GM21786 (cell line): ENCODE data around the gene ARHGEF4.

ENCODE experiments used
- ATAC-seq: cut with Tn5 transposase; IDR thresholded peaks from one replicate; pipeline ENCODE4 v1.9.1; 2021; ENCODE audit not compliant: unreplicated experiment

Gene ARHGEF4

GRCh38 chr2:131045286-131046027, 208.7 kb downstream of the ARHGEF4 start:
- no peak for ATAC-seq

DNA sequence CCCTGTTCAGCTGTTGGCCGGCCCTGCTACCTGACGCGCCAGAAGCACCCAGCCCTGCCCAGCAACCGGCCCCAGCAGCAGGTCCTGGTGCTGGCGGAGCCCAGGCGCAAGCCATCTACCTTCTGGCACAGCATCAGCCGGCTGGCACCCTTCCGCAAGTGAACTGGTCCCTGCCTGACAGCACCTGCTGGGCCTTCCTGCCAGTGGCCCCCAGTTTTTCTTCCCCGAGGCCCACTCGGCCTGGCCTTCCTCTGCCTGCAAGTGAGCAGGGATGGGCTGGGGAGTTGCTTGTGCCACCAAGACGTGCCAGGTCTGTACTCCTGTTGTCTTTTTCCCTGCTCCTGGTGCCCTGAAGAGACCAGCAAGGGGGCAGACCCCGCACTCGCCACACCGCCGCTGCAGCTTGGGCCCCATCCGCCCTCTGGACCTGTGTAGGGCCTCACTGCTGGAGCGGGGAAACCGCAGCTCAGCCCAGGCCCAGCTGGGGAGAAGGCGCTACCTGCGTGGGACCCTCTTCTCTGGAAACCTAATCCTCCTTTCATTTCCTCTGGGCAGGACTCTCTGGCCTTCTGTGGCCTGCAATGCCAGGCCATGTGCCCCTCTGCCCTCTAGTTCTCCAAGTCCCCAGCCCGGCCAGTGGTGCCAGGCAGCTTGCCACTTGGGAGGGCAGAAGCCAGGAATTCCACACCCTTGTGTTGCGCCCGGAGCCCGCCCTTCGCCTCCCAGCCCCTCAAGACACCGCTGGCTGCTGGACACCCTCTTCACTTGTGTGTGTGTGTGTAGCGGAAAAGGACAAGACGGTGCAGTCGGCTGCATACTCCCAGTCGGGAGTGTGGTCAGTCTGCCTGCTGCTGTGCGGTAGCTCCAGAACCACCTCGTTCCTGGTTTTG, 209.6 kb downstream of the ARHGEF4 start:
- no peak for ATAC-seq

GRCh38 chr2:131046918-131047652, 210.4 kb downstream of the ARHGEF4 start:
- ATAC-seq = no peak

DNA sequence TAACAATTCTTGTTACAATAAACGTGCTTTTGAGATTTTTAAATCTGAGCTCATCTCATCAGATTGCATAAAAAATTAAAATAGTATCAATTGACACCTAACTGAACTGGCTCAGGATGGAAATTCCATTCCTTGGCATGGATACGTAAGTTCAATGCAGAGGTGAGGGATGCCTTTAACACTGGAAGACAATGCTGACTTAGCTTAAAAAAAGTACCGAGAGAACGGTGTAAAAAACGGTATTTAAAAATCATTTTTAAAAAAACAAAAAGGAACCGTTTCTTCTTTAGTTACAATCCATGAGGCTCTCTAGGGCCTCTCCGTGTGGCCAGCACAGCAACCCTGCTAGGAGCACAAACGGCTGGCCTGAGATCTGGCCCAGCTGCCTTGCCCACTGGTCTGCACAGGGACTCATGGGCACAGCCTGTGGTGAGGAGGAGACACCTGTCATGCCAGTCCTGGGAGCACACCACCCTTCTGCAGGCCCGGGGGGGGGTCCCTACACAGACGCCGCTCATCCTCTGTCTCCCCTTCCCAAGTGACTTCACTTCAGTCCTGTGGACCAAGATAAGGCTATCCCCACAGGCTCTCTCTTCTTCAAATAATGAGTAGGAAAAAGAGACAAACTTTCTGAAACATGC, 211.3 kb downstream of the ARHGEF4 start:
- ATAC-seq = no peak

DNA sequence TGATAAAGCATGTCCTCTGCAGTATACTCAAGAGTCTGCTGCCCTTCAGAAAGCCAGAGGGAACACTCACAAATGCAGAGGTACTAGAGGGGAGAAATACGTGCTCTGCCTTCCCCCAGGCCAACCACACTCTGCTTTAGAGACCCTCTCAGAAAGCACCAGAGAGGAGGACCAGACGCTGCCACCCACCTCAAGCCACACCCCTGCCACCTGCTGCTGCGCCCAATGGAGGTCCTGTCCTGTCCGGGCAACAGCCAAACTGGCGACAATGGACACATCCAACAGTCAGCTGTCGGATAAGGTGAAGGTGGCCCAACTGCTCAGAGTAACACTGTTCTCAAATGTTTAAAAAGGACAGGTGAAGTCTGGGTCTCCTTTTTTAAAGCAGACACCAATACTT, 211.9 kb downstream of the ARHGEF4 start:
- ATAC-seq = no peak

- no peak for ATAC-seq
Observed at GRCh38 chr2:131049150-131049718, 212.5 kb downstream of the ARHGEF4 start.

- ATAC-seq = no peak
Observed at GRCh38 chr2:131050896-131051295, 214.2 kb downstream of the ARHGEF4 start.

GRCh38 chr2:131052741-131053263, 216.1 kb downstream of the ARHGEF4 start:
- no peak for ATAC-seq

DNA sequence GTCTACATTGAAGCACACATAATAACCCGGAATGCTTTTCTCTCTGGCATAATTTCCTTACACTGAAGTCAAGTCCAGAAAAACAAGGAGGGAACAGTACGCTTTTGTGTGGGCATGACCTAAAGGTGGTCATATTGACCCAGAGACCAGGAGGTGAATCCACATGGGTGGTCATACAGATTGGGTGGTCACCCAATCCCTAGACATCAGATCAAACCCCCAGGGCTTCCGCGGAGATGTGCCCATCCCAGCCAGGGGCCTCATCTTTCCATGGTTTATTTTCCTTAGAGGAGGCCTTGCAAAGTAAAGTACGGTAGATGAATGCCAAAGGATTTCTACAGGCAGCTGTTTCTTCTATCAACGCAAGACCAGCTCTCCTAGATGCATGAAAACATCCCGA, 217.8 kb downstream of the ARHGEF4 start:
- ATAC-seq = no peak

GRCh38 chr2:131055169-131056065, 218.7 kb downstream of the ARHGEF4 start:
- ATAC-seq = no peak

DNA sequence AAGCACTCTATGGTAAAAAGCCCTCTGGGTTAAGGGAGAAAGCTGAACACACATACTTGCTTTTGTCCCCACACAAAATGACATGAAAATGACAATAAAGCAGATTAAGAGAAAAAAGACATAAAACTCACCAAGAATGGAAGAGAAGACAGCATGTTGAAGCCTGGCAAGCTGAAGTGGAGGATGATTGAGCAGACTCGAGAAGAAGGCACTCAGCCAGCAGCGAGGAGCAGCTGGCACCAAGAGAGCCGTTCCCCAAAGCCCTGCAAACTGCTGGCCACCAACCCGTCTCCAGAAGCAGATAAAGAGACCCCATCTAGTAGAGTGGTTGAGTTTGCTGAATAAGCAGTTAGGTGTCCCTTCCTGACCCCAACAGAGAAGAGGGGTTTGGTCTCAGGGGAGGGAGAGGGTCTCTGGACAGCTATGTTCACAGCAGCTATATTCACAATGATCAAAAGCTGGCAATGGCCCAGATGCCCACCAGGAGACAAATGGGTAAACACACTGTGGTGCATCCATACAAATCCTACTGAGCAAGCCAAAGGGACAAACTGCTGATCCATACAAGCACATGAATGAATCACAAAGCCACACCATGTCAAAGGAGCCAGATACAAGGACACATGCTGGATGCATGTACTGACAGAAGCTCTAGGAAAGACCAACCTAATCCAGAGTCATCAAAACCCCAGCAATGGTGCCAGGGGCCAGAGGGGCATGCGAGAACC, 219.7 kb downstream of the ARHGEF4 start:
- ATAC-seq = no peak

DNA sequence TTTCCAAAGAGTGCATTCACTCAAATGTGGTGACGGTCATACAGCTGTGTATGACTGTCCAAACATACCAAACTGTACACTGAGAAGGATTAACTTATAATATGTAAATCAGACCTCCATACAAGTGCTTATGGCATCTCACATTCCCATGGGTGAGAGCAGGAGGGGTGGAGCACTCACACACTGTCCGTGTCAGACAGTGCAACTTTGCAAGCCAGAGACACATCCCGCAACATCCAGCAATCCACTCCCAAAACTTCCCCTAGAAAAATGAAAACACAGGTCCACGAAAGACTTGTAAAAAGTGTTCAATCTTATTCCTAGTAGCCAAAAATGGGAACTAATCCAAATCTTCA, 220.2 kb downstream of the ARHGEF4 start:
- no peak for ATAC-seq

DNA sequence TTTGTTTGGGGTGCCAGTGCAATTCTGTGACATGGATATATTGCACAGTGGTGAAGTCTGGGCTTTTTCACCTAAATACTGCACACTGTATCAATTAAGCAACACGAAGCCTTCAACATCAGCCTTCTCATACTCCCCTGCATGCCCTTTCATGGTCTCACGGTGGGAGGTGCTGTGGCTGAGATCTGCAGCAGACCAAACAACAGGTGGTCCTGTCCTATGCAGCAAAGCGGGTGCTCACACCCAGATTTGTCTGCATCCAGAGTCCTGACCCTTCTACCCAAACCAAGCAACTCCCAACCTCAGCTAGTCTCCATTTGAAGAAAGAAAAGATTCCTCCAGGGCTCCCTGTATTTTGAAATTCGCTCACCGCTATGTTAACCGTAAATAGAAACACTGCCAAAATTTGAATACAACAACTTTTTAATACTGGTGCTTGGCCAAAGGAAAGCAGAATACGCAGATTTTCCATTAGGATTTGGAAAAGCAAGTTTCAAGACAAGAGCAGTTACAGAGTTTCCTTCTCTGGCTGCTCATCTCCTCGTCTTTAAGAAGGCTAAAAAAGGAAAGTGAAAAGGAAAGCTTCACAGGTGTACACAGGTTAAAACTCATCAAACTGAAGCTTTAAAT, 221.6 kb downstream of the ARHGEF4 start:
- no peak for ATAC-seq

- ATAC-seq = no peak
Observed at GRCh38 chr2:131058920-131059319, 222.2 kb downstream of the ARHGEF4 start.

DNA sequence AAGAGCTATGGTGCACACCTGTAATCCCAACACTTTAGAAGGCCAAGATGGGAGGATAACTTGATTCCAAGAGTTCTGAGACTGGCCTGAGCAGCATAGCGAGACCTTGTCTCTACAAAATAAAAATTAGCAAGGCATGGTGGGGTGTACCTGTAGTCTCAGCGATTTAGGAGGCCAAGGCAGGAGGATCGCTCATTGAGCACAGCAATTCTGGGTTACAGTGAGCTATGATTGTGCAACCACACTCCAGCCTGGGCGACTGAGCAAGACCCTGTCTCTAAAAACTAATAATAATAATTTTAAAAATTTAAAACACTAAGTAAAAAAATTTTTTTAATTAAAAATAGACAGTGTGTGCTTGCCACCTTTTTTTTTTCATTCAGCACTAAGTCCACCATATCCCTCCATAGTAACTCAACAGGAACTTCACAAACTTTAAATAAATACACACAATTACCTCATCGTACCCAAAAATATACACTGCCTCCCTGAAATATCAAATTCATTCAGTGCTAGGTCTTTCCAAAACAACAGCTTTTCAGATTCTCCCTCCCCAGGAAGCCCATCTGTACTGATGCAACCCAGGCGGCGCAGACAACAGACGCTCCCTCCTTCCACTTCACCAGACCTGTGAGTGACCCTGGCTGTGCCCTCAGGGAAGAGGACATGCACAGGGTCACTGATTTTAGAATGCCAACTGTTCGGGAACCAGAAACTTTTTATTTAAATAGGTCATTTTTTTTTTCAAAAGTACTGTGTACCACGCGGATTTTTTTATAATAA, 227.0 kb downstream of the ARHGEF4 start:
- no peak for ATAC-seq

DNA sequence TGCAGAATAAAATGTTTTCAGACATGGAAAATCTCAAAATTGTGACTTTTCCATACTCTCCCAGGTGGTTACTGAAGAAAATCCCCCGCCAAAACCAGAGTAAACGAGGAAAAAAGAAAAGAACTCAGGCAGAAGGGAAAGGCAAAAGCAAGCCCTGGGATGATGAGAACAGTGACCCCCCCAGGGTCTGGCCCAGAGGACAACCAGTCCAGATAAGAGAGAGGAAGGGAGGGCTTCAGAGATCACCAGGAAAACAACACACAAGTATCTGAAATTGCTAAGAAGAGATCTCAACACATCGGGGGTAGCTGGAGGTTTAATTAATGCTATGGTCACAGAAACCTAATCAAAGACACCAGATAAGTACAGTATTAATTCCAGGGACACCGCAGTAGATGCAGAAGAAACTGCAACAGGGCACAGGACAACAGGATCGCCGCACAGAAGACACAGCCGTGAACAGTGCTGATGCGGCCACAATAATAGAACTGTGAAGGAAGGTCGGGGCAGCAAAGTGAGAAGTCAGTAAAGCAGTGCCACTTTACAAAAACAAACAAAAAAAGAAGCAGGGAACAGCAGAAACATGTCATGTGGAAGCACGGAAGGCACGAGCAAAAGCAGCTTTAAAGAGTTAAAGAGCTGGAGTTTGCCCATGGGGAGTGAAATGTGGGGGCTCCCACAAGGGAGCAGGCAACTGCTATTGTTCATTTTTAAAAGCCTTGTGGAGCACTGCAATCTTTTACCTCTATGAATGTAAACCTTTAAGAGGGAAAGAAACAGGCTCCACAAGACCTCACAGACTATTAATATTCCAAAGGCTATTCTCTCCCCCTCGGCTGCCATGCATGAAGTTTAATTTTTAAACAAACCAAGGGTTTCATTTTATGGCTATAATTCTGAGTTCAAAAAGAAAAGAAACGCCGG, 228.1 kb downstream of the ARHGEF4 start:
- no peak for ATAC-seq
